ENCODE results near the gene ZNF471. TPM values are rescaled to one million over a fixed set of nuclear protein-coding genes. Genes with fewer than 3 reads are reported as not detected.

The ZNF471 gene
- total and polyA plus RNA-seq, 11 donors: 2.3 to 7.9 (median 4.1) TPM

GRCh38 chr19:56567274-56568120, 59.8 kb downstream of the ZNF471 start, which contains the start of gene ZNF470:
Gene ZNF470, plus strand, starts transcription at chr19:56567468. Its CDS starts 2,844 bp downstream, at chr19:56570312.
- peak within 1 kb of the TSS; percentile 74 to 97 (median 90) for H3K27ac ChIP-seq
- H3K27me3 ChIP-seq: no peaks in the 10 kb centered on the region
- H3K4me3 ChIP-seq: peak within 1 kb of the TSS; percentile 75 to 98 (median 87)
- peaks cover 5 to 59% (median 28%) of the 10 kb centered on the region in 9 donors for H3K36me3 ChIP-seq
- WGBS, 4 donors: 2 to 4% (median 3%) methylated on average over 42 to 66 of the region's 66 CpGs
- H3K9me3 ChIP-seq: peaks cover 0 to 89% (median 60%) of the 10 kb centered on the region in 12 donors
- peaks cover 0 to 15% (median 6%) of the 10 kb centered on the region in 12 donors for H3K4me1 ChIP-seq
- intact Hi-C loops (cut with DNase I): loop anchor here in 4 of 10 donors (1.0 to 10.0 kb wide), 5 partner anchors 27 to 163 kb away; partner anchors contain the start of genes ZFP28 (in 2 of the 4), ZNF583 (in 2 of the 4) and ZNF71 (in 1 of the 4)
- TF ChIP-seq POLR2A (IDR thresholded peaks at IDR 0.05): peak in 1 of 2 donors; percentile 63
- peak in 1 of 12 donors; percentile 15 for TF ChIP-seq CTCF (IDR thresholded peaks at IDR 0.05)
- DNase-seq (peak; percentile 95 to 98 (median 96)), ATAC-seq (peak; percentile 98 to 100 (median 99))

DNA sequence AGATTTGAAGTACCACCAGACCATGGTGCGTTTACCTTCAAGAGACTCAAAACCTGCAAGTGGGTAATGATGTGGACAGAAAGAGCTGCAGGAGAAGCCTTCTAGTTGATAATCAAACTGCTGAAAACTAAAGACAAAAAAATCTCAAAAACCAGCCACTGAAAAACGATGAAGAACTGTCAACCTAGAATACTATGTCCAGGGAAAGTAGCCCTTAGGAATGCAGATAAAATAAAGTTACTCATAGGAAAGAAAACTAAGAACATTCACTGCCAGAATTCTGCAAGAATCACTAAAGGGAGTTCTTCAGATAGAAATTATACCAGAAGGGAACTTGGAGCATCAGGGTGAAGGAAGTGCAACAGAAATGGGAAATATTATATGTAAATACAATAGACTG, 64.9 kb downstream of the ZNF471 start:
- Histone ChIP-seq H3K9me3 (peaks cover 7 to 97% (median 81%) of the 10 kb centered on the region in 12 donors), H3K27ac (no peak overlapping the region), H3K36me3 (peaks cover 25 to 92% (median 73%) of the 10 kb centered on the region in 9 donors), H3K27me3 (no peaks in the 10 kb centered on the region), H3K4me3 (no peak overlapping the region), H3K4me1 (peaks cover 0 to 9% (median 5%) of the 10 kb centered on the region in 12 donors)
- no peak for DNase-seq
- intact Hi-C loops (cut with DNase I): no loop called here
- WGBS, 4 donors: 43 to 73% (median 49%) methylated on average over 2 of the region's 2 CpGs
- TF ChIP-seq POLR2A (IDR thresholded peaks at IDR 0.05): no peak
- TF ChIP-seq CTCF (IDR thresholded peaks at IDR 0.05): no peak
- no peak for ATAC-seq

DNA sequence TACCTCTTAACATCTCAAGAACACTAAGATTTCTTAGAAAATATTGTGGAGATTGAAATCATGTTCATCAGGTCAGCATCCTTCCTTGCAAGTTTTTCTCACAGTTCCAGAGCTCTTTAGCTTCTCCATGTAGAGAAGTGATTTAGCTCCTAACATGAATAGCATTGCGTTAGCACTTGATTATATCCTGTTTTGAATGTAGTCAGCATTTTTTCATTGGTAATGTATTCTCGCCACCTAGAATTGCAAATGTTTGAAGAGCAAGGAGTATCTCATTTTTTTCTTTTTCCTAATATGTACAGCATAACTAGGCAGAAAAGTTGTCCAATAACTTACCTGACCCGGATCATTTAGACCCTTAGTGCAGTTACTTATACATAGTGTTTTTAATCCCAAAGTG, 66.3 kb downstream of the ZNF471 start:
- 98 to 100% (median 99%) methylated on average over 3 of the region's 3 CpGs for WGBS, 4 donors
- ATAC-seq (no peak), DNase-seq (no peak)

More for the DNA sequence above, 66.3 kb downstream of the ZNF471 start:
- Histone ChIP-seq H3K4me3 (no peak overlapping the region), H3K4me1 (no peaks in the 10 kb centered on the region), H3K9me3 (peaks cover 11 to 100% (median 94%) of the 10 kb centered on the region in 12 donors), H3K27me3 (no peaks in the 10 kb centered on the region), H3K36me3 (peaks cover 25 to 100% (median 74%) of the 10 kb centered on the region in 9 donors), H3K27ac (no peak overlapping the region)
- intact Hi-C loops (cut with DNase I): no loop called here
- TF ChIP-seq POLR2A (IDR thresholded peaks at IDR 0.05) (no peak), CTCF (IDR thresholded peaks at IDR 0.05) (no peak)
